COLO829 (cell line): ENCODE data around the gene SPATA2.

Experiments
- DNase-seq: peaks from one replicate; pipeline ENCODE4 v3.0.0; 2012; ENCODE audit warnings: low spot score

SPATA2 gene

GRCh38 chr20:49858076-49858585, 57.2 kb downstream of the SPATA2 start:
- DNase-seq: no peak

GRCh38 chr20:49856904-49857303, 58.4 kb downstream of the SPATA2 start:
- no peak for DNase-seq

GRCh38 chr20:49854190-49854875, 61.0 kb downstream of the SPATA2 start:
- DNase-seq: no peak

- peak; percentile 42 for DNase-seq
Measured at GRCh38 chr20:49853640-49854039, 61.7 kb downstream of the SPATA2 start.
